Parathyroid adenoma (tissue), 2 donors: Measurements from ENCODE around the gene METTL27.
A peak's percentile ranks its signal among the peaks of the same experiment; 100 is the strongest.

ENCODE experiments used
- H2AFZ ChIP-seq: fragments of 300-600 bp; sonication (generic); one replicate; pipeline ENCODE4 v1.7.0; 2017; ENCODE audit warnings: antibody characterized with exemption, mild to moderate bottlenecking
- H3K27ac ChIP-seq: fragments of 300-600 bp; sonication (generic); one replicate; pipeline ENCODE4 v1.7.0; 2017
- H3K27me3 ChIP-seq: fragments of 300-600 bp; sonication (generic); one replicate; pipeline ENCODE4 v1.7.0; 2017; ENCODE audit warnings: low read length; ENCODE audit not compliant: control insufficient read depth, insufficient read depth
- H3K36me3 ChIP-seq: fragments of 300-600 bp; sonication (generic); one replicate; pipeline ENCODE4 v1.7.0; 2017; ENCODE audit warnings: low read length; ENCODE audit not compliant: control insufficient read depth, insufficient read depth
- H3K4me1 ChIP-seq: fragments of 300-600 bp; sonication (generic); one replicate; pipeline ENCODE4 v1.7.0; 2017; ENCODE audit warnings: control low read depth
- H3K4me2 ChIP-seq: fragments of 300-600 bp; sonication (generic); one replicate; pipeline ENCODE4 v1.7.0; 2017; ENCODE audit warnings: low read length
- H3K4me3 ChIP-seq: fragments of 300-600 bp; sonication (generic); one replicate; pipeline ENCODE4 v1.7.0; 2017; ENCODE audit warnings: low read depth, low read length
- H3K79me2 ChIP-seq: fragments of 300-600 bp; sonication (generic); one replicate; pipeline ENCODE4 v1.7.0; 2017; ENCODE audit warnings: control low read depth
- H3K9ac ChIP-seq: fragments of 300-600 bp; sonication (generic); one replicate; pipeline ENCODE4 v1.7.0; 2017; ENCODE audit warnings: mild to moderate bottlenecking
- H3K9me3 ChIP-seq: fragments of 300-600 bp; sonication (generic); one replicate; pipeline ENCODE4 v1.7.0; 2017; ENCODE audit warnings: low read length; ENCODE audit not compliant: control insufficient read depth
- CTCF ChIP-seq: fragments of 300-600 bp; sonication (generic); IDR thresholded peaks from one replicate; pipeline ENCODE4 v1.7.0; 2017; ENCODE audit warnings: antibody characterized with exemption, mild to moderate bottlenecking
- donor health status: primary hyperparathyroidism.

The METTL27 gene

DNA sequence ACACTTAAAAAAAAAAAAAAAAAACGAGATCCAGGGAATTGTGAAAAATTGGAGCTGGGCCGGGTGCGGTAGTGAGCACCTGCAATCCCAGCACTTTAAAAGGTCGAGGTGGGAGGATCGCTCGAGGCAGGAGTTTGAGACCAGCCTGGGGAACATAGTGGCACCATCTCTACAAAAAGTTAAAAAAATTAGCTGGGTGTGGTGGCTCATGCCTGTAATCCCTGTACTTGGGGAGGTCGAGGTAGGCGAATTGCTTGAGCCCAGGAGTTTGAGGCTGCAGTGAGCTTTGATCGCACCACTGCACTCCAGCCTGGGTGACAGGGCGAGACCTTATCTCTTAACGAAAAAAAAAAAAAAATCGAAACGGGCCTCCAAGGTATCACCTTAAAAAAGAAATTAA, 9.5 kb downstream of the METTL27 start:
- no peak overlapping the region for H3K9ac ChIP-seq
- peak overlapping the region; percentile 99 for H3K27ac ChIP-seq
- peak overlapping the region; percentile 89 for H3K4me3 ChIP-seq

GRCh38 chr7:73831834-73832651, 10.3 kb downstream of the METTL27 start:
- H2AFZ ChIP-seq, result peak overlapping the region; percentile 76
- H3K9ac ChIP-seq, result peak overlapping the region; percentile 96
- H3K27ac ChIP-seq, result peak overlapping the region; percentile 99
- peak overlapping the region; percentile 91 for H3K4me2 ChIP-seq
- no peak for TF ChIP-seq CTCF
- no peaks in the 10 kb centered on the region for H3K36me3 ChIP-seq
- H3K4me1 ChIP-seq, result peaks cover 43% of the 10 kb centered on the region
- H3K27me3 ChIP-seq, result no peaks in the 10 kb centered on the region
- peak overlapping the region; percentile 89 for H3K4me3 ChIP-seq
- H3K9me3 ChIP-seq, result no peaks in the 10 kb centered on the region
- H3K79me2 ChIP-seq, result peaks cover 2% of the 10 kb centered on the region

More for the DNA sequence above, 9.5 kb downstream of the METTL27 start:
- Histone ChIP-seq H3K79me2 (peaks cover 2% of the 10 kb centered on the region), H3K4me1 (peaks cover 36% of the 10 kb centered on the region), H2AFZ (no peak overlapping the region), H3K27me3 (no peaks in the 10 kb centered on the region), H3K36me3 (no peaks in the 10 kb centered on the region), H3K4me2 (peak overlapping the region; percentile 91), H3K9me3 (no peaks in the 10 kb centered on the region)
- no peak for TF ChIP-seq CTCF

GRCh38 chr7:73831584-73831833, 10.8 kb downstream of the METTL27 start:
- H3K27ac ChIP-seq, result peak overlapping the region; percentile 99
- H3K4me1 ChIP-seq, result peaks cover 48% of the 10 kb centered on the region

GRCh38 chr7:73830681-73831583, 11.4 kb downstream of the METTL27 start, which contains the start of gene CLDN4:
Gene CLDN4 (plus strand): TSS chr7:73830996. CDS start chr7:73831202, 206 bp downstream.
- Histone ChIP-seq H3K36me3 (no peaks in the 10 kb centered on the region), H2AFZ (peak within 1 kb of the TSS; percentile 76), H3K4me3 (peak within 1 kb of the TSS; percentile 89), H3K9ac (peak within 1 kb of the TSS; percentile 96), H3K27me3 (no peaks in the 10 kb centered on the region), H3K27ac (peak within 1 kb of the TSS; percentile 99), H3K4me2 (peak within 1 kb of the TSS; percentile 91), H3K9me3 (no peaks in the 10 kb centered on the region), H3K79me2 (peaks cover 2% of the 10 kb centered on the region), H3K4me1 (peaks cover 51% of the 10 kb centered on the region)
- TF ChIP-seq CTCF, result no peak

More at GRCh38 chr7:73831584-73831833, 10.8 kb downstream of the METTL27 start:
- Histone ChIP-seq H3K9me3 (no peaks in the 10 kb centered on the region), H3K36me3 (no peaks in the 10 kb centered on the region), H3K4me3 (peak overlapping the region; percentile 89), H3K27me3 (no peaks in the 10 kb centered on the region), H2AFZ (peak overlapping the region; percentile 76), H3K4me2 (peak overlapping the region; percentile 91), H3K9ac (peak overlapping the region; percentile 96), H3K79me2 (peaks cover 2% of the 10 kb centered on the region)
- no peak for TF ChIP-seq CTCF
